GM12872 (cell line): ENCODE measurements around the gene ZCRB1.

Source experiments
- CTCF ChIP-seq: IDR thresholded peaks from 3 replicates; pipeline ENCODE4 v1.5.1; 2011; ENCODE audit warnings: low read depth, mild to moderate bottlenecking, low read length, moderate library complexity; ENCODE audit not compliant: insufficient read depth

ZCRB1 gene

GRCh38 chr12:42283739-42284138 is 42.2 kb downstream of the ZCRB1 start:
- no peak for TF ChIP-seq CTCF

- no peak for TF ChIP-seq CTCF
These were observed 43.6 kb downstream of the ZCRB1 start for GRCh38 chr12:42282294-42282693.

- no peak for TF ChIP-seq CTCF
These were observed 44.0 kb downstream of the ZCRB1 start for GRCh38 chr12:42281844-42282243.

- no peak for TF ChIP-seq CTCF
These were observed 44.6 kb downstream of the ZCRB1 start for GRCh38 chr12:42281278-42281677.

GRCh38 chr12:42278128-42278510 is 47.8 kb downstream of the ZCRB1 start:
- TF ChIP-seq CTCF: no peak

- TF ChIP-seq CTCF: no peak
These were observed 48.3 kb downstream of the ZCRB1 start for GRCh38 chr12:42277396-42278127.

GRCh38 chr12:42275499-42275898 is 50.4 kb downstream of the ZCRB1 start:
- TF ChIP-seq CTCF: no peak

DNA sequence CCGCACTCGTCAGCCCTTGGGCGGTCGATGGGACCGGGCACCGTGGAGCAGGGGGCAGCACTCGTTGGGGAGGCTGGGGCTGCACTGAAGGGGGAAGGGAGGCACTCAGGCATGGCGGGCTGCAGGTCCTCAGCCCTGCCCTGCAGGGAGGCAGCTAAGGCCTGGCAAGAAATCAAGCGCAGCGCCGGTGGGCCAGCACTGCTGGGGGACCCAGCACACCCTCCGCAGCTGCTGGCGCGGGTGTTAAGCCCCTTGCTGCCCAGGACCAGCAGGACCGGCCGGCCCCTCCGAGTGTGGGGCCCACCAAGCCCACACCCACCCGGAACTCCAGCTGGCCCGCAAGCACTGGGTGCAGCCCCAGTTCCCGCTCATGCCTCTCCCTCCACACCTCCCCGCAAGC is 52.2 kb downstream of the ZCRB1 start:
- TF ChIP-seq CTCF: no peak
